Cortex of kidney (tissue), 1 donor: ENCODE measurements around the gene LILRB1.
"Not testable (repeated sequence)": the region's sequence is repeated elsewhere in the genome, so short reads cannot be mapped to it uniquely, and the experiment has no call there.

Experiments used
- DNase-seq: peaks from one replicate; lab custom pipeline; 2025; lab: John Stamatoyannopoulos, UW

The LILRB1 gene

DNA sequence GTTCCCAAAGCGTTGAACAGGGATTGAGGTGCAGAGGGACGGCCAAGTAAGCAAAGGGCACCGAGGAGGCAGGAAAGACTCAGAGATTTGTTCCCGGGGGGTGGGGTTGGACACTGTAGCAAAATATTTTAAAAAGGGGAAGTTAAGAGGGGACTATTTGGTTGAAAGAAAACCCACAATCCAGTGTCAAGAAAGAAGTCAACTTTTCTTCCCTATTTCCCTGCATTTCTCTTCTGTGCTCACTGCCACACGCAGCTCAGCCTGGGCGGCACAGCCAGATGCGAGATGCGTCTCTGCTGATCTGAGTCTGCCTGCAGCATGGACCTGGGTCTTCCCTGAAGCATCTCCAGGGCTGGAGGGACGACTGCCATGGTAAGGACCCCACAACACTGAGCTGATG is at the start of gene LILRB1:
Gene LILRB1 (plus strand): TSS at position 223 of the 400 bp plus-strand sequence. CDS start 590 bp downstream, outside the sequence.
- DNase-seq: not testable (repeated sequence)

DNA sequence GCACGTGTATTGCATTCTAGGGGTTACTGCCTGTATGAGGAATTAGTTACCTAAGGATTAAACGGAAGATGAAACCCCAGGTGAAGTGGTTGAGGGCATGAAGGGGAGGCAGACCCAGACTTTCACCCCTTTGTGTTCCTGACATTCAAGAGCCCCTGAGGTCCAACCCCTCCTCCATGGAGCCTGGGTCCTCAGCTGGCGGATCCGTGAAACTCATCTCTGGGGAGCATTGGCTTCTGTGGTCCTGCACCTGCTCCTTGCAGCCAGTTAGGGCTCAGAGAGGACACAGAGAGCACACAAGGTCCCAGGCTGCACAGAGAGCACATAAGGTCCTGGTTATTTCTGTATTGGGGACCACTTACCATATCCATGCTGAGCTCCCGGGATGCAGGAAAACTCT is 43.9 kb upstream of the LILRB1 start:
- no peak for DNase-seq

DNA sequence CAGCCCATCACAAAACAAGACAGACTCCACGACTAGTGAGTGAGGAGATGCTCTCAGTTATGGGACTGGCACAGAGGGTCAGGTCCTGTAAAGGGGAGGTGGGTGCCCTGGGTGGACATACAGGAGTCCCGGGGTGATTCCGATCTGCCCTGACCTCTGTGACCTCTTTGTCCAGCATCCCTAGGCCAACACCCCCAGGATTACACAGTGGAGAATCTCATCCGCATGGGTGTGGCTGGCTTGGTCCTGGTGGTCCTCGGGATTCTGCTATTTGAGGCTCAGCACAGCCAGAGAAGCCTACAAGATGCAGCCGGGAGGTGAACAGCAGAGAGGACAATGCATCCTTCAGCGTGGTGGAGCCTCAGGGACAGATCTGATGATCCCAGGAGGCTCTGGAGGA is 43.3 kb upstream of the LILRB1 start:
- DNase-seq: no peak

DNA sequence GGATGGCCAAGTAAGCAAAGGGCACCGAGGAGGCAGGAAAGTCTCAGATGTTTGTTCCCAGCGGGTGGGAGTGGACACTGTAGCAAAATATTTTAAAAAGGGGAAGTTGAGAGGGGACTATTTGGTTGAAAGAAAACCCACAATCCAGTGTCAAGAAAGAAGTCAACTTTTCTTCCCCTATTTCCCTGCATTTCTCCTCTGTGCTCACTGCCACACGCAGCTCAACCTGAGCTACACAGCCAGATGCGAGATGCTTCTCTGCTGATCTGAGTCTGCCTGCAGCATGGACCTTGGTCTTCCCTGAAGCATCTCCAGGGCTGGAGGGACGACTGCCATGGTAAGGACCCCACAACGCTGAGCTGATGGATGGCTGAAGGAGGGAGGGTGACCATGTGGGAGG is 36.8 kb upstream of the LILRB1 start, which contains the start of gene LILRA1:
Gene LILRA1 (plus strand): TSS at position 188 of the 400 bp plus-strand sequence. CDS start 613 bp downstream, outside the sequence.
- DNase-seq: not testable (repeated sequence)

DNA sequence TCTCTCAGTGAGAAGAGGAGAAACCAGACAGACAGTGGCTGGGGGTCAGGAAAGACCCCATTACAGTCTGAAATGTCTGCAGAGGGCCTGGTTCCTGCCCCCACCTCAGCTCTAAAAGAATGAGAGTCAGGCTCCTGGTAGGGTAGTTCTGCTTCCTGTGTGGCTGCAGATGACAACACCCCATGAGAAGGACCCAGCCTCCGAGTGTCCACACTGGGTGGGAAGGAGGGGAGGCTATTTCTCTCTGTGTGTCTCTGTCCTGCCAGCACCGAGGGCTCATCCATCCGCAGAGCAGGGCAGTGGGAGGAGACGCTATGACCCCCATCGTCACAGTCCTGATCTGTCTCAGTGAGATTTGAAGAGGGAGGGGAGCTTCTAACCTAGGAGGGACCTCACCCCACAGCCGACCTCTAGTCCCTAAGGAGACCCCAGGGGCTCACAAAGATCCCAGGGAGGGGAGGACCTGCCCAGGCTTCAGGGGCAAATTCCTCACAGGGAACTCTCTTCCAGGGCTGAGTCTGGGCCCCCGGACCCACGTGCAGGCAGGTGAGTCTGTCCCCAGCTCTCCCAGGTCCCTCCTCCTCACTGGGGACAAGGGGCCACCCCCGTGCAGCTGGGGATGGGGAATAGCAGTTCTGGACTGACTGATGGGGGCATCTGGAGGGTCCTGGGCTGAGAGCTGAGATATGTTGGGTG is 36.2 kb upstream of the LILRB1 start:
- not testable (repeated sequence) for DNase-seq

DNA sequence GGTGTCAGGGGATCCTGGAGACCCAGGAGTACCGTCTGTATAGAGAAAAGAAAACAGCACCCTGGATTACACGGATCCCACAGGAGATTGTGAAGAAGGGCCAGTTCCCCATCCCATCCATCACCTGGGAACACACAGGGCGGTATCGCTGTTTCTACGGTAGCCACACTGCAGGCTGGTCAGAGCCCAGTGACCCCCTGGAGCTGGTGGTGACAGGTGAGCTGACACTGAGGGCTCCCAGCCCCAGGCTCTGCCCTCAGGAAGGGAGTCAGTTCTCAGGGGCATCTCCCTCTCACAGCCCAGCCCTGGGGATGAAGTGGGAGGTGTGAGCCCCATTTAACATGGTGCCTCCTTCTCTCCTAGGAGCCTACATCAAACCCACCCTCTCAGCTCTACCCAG is 35.5 kb upstream of the LILRB1 start:
- DNase-seq: no peak

DNA sequence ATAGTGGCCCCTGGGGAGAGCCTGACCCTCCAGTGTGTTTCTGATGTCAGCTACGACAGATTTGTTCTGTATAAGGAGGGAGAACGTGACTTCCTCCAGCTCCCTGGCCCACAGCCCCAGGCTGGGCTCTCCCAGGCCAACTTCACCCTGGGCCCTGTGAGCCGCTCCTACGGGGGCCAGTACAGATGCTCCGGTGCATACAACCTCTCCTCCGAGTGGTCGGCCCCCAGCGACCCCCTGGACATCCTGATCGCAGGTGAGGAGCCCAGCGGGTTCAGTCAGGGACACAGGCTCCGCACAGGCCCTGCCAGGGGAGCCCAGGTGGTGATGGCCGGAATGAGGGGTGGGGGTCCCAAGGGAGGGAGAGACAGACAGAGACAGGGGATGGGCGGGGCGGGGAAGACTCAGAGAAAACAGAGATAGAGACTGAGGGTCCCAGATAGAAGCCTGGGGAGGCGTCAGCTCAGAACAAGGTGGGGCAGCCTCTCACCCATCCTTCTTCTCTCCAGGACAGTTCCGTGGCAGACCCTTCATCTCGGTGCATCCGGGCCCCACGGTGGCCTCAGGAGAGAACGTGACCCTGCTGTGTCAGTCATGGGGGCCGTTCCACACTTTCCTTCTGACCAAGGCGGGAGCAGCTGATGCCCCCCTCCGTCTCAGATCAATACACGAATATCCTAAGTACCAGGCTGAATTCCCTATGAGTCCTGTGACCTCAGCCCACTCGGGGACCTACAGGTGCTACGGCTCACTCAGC is 34.4 kb upstream of the LILRB1 start:
- not testable (repeated sequence) for DNase-seq

DNA sequence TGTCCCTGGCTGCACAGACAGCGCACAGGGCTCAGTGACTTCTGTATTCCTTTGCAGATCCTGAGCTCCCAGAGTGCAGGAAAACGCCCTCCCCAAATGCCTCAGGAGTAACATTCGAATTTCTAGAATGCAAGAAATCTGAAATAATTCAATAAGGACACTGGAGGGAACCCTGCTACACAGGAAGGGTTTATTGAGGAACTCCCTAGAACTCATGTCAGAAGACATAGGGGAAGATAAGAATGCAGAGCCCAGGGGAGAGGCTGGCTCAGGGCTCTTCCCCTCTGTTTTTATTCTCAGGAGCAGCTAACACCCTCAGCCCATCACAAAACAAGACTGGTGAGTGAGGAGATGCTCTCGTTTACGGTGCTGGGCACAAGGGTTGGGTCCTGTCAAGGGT is 30.1 kb upstream of the LILRB1 start:
- DNase-seq: no peak

DNA sequence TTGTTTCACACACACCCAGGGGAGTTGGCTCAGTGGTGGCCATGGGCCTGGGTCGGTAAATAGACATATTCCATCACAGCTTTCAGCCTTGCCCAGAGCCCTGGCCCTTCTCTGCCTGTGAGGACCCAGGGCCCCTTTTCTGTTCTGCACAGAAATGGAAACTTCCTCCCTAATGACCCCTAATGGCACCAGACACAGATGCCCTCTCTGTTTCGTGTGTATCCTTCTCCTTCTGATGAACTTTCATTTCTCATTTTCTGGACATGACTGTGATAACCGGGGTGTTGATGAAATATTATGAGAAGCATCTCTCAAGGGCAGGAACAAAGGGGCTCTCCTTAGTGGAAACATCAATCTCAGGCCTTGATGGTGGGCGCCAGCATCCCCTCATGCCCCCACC is 24.1 kb upstream of the LILRB1 start:
- no peak for DNase-seq

DNA sequence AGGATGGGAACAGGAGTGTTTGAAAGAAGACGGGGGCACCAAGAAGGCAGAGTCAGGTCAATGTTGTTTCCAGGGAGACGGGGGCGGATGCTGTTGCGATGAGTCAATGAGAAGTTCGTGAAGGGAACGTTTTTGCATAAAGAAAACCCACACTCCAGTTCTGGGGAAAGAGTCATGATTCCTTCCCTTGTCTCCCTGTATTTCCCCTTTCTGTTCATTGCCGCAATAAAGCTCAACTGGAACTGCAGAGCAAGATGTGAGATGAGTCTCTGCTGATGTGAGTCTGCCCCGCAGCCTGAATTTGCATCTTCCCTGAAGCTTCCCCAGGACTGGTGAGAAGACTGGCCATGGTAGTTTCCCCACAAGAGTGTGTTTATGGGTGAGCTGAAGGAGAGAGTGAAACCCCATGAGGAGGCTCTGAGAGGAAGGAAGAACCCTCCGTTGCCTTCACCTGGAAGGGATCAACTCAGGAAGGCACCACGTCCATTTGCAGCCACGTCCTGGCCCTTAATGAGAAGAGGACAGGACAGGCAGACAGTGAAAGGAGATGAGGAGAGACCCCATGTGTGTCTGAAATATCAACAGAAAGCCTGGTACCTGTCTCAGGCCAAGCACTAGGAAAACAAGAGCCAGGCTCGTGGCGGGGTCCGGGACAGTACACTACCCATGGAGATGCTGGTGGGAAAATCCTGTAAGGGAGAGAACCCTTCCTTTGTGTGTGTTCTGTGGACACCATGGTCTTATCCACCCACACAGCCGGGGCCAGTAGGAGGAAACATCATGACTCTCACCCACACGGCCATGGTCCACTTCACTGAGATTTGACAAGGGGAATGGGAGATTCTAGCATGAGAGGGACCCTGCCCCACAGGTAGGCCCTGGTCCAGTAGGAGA is 23.1 kb upstream of the LILRB1 start:
- DNase-seq: no peak

DNA sequence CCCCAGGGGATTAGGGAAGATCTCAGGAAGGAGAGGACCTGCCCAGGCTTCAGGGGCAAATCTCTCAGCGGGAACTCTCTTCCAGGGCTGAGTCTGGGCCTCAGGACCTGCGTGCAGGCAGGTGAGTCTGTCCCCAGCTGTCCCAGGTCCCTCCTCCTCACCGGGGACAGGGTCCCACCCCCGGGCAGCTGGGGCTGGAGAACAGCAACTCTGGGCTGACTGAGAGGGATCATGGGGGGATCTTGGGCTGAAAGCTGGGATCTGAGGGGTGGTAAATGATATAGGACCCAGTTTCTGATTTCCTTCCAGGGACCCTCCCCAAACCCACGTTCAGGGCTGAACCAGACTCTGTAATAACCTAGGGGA is 22.5 kb upstream of the LILRB1 start:
- no peak for DNase-seq

DNA sequence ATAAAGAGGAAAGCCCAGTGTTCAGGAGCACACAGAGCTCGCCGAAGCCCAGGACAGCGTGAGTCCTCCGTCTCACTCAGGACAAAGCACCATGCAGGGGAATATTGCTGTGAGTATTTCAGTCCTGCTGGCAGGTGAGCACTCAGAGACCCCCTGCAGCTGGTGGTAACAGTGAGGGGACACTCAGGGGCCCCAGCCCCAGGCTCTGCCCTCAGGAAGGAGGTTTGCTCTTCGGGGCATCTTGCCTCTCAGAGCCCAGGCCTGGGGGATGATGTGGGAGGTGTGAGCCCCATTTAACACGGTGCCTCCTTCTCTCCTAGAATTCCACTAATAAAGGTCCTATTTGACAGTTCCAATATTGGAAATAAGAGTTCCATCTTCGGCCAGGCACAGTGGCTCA is 22.1 kb upstream of the LILRB1 start:
- DNase-seq: no peak

DNA sequence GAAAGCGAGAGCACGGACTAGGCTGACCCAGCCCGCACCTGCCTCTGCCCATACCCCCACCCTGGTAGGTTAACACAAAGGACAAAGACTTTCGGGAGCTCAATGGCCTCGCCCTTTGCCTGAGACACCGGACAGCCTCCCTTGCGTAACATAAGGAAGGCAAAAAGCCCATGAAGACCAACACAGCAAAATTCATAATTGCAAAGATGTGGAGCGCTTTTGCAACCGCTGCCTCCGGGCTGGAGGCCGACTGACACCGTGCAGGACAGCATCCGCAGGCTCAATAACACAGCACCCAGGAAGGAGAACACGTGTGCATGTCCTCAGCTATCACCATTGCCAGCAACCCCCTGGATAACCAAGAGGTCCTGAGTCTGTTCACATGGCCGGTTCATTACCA is 21.5 kb upstream of the LILRB1 start:
- DNase-seq: no peak

DNA sequence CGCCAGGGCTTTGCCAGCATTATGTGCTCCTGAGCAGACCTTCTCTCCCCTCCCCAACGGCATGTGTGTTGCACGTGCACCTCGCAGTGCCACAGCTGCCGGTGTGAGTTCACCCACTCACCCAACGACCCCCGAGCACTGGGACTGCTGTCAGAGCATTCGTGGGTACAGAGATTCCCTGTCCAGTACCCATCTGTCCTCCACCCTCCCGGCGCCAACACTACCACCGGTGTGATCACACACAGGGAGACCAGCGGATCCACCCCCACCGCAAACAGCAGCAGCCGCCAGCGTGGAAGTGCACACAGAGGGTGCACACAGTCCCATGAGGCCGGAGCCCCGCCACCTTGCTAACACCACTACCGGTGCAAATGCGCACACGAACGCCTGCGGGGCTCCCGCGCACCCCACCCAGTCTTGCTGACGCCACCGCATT is 20.9 kb upstream of the LILRB1 start:
- no peak for DNase-seq

DNA sequence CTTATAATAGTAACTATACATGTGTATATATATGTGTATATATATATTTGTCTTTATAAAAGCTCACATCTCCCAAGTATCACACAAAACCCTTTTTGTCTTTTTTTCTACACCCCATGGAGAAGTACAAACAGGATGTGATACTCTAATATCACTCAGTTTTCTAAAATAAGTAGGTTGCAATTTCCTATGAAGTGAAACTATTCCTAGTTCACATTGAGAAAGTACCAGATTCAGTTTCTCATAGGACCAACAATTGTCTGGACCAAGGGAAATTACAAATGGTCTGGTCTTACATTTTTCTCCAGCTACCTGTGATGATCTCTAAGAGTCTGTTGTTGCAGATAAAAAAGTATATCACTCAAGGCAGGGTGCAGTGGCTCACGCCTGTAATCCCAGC is 17.9 kb upstream of the LILRB1 start:
- DNase-seq: no peak

DNA sequence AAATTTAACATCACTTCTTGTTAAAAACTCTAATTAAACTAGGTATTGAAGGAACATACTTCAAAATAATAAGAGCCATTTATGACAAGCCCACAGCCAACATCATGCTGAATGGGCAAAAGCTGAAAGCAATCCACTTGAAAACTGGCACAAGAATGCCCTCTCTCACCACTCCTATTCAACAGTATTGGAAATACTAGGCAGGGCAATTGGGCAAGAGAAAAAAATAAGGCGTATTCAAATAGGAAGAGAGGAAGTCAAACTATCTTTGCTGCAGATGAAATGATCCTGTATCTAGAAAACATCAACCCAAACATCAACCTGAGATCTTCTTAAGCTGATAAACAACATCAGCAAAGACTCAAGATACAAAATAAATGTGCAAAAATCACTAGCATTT is 15.6 kb upstream of the LILRB1 start:
- no peak for DNase-seq

DNA sequence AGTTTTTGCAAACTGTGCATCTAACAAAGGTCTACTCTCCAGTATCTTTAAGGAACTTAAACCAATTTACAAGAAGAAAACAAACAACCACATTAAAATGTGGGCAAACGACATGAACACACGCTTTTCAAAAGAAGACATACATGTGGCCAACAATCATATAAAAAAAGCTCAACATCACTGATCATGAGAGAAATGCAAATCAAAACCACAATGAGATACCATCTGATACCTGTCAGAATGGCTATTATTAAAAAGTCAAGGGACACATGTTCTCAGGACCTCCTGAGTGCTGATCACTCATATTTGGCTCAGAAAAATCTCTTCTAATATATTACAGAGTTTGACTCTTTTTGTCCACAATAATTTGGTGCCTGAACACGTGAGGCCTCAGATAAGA is 14.2 kb upstream of the LILRB1 start:
- DNase-seq: no peak

DNA sequence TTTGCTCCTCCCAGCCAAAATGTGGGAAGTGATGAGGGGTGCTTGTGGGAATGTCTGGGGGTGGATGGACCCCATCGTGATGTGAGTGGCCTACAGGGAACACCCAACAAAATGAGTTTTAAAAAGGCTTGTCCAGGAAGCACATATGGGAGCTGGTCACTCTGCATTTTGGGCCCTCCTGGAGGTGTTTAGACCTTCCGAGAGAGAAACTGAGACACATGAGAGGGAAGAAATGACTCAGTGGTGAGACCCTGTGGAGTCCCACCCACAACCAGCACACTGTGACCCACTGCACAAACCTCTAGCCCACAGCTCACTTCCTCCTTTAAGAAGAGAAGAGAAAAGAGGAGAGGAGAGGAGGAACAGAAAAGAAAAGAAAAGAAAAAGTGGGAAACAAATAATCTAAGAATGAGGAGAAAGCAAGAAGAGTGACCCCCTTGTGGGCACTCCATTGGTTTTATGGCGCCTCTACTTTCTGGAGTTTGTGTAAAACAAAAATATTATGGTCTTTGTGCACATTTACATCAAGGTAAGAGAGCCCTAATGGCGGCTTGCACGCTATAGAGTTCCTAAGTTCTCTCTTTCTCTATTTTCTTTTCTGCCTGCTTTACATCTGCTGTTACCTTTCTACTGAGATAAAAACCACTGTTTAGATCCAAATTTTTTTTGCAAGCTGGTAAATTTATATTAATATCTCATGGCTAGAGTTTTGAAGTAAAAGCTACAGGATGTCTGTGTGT is 13.3 kb upstream of the LILRB1 start:
- DNase-seq: no peak

DNA sequence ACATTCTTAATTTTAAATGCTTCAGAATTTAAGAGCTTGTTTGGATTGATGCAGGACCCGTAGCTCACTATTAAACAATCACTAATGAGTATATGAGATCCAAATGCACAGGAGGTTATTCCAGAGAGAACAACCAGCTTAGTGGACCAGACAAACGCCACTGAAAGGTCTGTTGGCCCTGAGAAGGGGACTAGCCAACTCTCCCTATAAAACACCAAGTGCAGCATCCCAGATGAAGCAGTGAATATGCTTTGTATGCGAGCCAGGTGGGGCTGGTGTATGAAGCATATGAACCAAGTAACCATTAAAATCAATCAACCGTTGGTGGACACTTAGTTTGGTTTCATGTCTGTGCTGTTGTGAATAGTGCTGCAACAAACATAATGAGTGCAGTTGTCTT is 9.8 kb upstream of the LILRB1 start:
- no peak for DNase-seq

DNA sequence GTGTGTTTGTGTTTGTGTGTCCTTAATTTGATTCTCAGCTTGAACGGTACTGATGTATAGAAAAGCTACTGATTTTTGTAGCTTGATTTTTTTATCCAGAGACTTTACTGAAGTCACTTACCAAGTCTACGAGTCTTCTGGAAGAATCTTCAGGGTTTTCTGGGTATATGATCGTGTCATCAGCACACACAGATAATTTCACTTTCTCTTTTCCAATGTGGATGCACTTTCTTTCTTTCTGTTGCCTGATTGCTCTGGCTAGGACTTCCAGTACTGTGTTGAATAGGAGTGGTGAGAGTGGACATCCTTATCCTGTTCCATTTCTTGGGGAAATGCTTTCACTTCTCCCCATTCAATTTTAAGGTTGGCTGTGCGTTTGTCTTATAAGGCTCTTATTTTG is 7.9 kb upstream of the LILRB1 start:
- DNase-seq: no peak

DNA sequence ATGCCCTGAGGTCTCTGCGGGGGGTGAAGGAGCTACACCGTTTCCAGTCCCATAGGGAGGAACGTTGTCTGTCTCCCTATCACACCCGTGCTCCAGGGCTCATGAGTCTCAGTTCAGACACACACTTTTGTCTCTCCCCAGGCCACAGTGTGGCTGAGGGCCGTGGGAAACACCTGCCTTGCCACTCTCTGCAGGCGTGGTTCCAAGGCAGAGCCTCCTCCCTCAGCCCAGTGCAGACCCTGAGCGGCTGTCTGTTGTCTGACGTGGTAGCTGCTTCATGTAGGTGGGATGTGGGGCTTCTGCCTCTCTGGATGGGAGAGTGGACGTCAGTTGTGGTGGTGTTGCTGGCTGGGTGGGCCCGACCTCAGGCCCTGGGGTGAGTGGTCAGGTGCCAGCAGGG is 6.0 kb upstream of the LILRB1 start:
- DNase-seq: not testable (repeated sequence)
